Measurements from ENCODE around the gene DNAI7.

GRCh38 chr12:25194722-25195055, 271 bp downstream of the DNAI7 start:
- no peak for TF ChIP-seq POLR2A (IDR thresholded peaks at IDR 0.05)
- no peak for TF ChIP-seq CTCF (IDR thresholded peaks at IDR 0.05)
- no peak for TF ChIP-seq EP300 (IDR thresholded peaks at IDR 0.05)

Measured in sigmoid colon (tissue), 4 donors.